C4-2B (cell line): Measurements from ENCODE around the gene CTNND1.
A peak's percentile ranks its signal among the peaks of the same experiment; 100 is the strongest.

Experiments used
- H3K27ac ChIP-seq: fragments of 450-650 bp; 2 replicates; pipeline ENCODE4 v1.5.1; 2017
- ZFX ChIP-seq: fragments of 450-650 bp; IDR thresholded peaks from 2 replicates; pipeline ENCODE4 v1.6.1; 2017
- TF ChIP-seq, protein P1 (sequence below): fragments of 450-650 bp; conservative IDR thresholded peaks from 2 replicates; pipeline ENCODE4 v1.5.1; 2017; ENCODE audit warnings: mild to moderate bottlenecking

Gene CTNND1

DNA sequence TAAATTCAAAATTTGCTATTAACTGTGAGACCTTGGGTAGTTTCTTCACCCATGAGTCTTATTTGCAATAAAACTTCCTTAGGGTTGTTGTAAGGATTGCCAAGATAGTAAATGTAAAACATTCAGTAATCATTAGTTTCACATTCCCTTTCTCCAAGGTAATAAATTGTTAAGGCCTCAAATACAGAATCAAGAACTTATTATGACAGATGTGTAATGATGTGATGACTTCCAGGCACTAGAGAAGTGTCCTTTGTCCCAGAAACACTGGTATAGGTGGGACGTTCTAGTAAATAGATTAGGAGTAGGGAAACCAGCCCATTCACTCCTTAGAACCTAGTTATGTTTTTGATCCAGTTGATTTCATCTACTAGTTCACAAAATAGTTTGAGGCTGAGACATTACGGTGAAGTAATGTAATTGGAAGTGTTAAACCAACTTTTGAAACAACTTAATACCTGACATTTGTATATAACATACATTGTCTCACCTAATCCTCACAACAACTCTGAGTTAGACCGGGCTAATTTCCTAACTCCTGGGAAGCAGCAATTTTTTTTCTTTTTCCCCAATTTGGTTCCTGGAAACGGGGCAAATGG, 25.5 kb downstream of the CTNND1 start:
- no peak for TF ChIP-seq ZFX
- TF ChIP-seq, protein P1, sequence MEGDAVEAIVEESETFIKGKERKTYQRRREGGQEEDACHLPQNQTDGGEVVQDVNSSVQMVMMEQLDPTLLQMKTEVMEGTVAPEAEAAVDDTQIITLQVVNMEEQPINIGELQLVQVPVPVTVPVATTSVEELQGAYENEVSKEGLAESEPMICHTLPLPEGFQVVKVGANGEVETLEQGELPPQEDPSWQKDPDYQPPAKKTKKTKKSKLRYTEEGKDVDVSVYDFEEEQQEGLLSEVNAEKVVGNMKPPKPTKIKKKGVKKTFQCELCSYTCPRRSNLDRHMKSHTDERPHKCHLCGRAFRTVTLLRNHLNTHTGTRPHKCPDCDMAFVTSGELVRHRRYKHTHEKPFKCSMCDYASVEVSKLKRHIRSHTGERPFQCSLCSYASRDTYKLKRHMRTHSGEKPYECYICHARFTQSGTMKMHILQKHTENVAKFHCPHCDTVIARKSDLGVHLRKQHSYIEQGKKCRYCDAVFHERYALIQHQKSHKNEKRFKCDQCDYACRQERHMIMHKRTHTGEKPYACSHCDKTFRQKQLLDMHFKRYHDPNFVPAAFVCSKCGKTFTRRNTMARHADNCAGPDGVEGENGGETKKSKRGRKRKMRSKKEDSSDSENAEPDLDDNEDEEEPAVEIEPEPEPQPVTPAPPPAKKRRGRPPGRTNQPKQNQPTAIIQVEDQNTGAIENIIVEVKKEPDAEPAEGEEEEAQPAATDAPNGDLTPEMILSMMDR: no peak
- no peak overlapping the region for H3K27ac ChIP-seq

DNA sequence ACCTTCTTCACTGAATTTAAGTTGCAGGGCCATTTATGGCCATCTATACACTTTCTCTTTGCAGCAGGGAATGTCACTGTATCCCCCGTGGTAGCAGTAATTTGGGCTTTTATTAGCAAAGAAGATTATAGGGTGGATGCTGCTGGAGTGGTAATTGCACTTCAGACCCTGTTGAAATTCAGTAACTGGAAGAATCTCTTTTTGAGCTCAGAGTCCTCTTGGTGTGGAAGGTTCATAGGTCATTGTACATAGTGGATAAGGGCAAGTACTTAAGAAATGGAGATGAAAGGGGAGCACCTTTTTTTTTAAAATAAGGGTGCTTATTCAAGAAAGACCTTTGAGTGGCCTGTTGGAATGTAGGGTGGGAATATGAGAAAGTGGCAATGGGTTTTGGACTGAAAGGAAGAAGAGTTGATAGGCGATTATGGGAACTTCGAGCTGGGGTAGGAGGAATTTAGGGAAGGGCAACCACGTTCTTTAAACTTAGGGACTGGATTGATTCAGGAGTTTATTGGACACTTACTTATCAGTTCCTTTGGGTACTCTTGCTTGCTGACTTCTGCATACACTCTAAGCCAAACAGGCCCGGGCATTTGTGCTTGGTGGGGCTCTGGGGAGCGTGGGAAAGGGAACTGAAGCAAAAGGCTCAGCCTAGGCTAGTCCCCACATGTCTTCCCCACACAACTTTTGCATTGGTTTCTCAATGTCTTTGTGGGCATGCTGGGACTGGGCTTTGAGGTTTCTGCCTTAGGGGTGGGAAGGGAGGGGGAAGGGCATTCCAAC, 26.5 kb downstream of the CTNND1 start:
- H3K27ac ChIP-seq: no peak overlapping the region
- TF ChIP-seq, protein P1: no peak
- TF ChIP-seq ZFX: no peak

DNA sequence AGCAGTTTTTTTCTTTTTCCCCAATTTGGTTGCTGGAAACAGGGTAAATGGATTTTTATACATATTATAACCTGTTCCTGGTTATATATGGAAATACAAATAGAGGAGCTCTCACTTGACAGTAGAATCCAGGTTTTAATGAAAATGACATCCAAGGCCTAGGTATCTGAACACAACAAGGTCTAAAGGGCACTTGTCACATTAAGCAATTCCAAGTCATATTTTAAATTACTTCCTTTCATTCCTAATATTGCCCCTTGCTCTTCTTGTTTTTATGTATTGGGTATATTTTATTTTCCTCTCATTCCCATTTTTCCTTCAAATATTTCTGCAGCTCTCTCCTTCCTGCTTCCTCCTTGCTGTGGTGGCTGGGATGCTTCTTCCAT, 27.1 kb downstream of the CTNND1 start:
- H3K27ac ChIP-seq: no peak overlapping the region

DNA sequence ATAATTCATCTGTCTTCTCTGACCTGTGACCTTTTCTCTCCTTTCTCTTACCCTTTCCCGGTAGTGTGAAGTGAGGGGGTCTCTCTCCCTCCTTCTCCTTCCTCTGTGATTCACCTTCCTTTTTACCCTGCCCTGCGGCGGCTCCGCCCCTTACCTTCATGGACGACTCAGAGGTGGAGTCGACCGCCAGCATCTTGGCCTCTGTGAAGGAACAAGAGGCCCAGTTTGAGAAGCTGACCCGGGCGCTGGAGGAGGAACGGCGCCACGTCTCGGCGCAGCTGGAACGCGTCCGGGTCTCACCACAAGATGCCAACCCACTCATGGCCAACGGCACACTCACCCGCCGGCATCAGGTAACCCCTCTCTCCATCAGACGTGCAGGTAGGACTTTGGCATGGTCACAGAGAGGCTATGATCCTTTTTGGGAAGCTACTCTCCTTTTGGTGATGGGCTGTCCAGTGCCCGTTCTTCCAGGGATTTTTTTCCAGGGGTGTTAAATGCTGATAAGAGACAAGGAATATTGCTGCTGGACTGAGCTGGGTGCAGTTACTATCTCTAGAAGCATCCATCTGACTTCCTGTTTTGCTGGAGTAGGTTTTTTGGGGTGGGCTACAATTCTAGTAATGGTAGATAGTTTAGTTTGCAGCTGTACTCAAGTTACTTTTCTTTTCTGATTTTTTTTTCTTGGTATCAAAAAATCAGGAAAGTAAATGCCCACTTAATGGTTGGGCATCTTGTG, 29.9 kb downstream of the CTNND1 start:
- H3K27ac ChIP-seq: no peak overlapping the region; the same call in none of the 2 replicates
- TF ChIP-seq, protein P1: no peak
- TF ChIP-seq ZFX: no peak

More for the DNA sequence above, 27.1 kb downstream of the CTNND1 start:
- no peak for TF ChIP-seq ZFX
- TF ChIP-seq, protein P1: no peak

DNA sequence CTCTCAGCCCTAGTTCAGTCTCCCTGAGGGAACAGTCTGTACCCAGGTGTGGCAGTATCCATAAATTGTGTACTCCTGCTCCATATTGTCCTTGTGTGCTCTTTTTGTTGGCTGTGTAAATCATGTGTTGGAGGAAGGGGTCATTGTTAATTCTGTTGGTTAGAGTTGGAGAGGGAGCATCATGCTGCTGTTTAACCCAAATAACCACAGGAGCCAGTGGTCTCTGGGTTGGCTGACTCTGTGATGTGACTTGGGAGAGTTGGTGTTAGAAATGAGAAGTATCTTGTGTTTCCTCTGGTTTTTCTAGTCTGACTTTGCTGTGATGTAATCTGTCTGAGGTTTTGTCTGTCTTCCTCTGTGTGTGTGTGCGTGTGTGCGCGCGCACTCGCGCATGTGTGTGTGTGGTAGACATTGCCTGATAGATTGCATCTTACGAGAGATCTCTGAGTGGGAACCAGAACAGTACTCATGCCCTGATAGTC, 30.5 kb downstream of the CTNND1 start:
- no peak for TF ChIP-seq ZFX
- TF ChIP-seq, protein P1: no peak
- H3K27ac ChIP-seq: peak overlapping the region; percentile 13

DNA sequence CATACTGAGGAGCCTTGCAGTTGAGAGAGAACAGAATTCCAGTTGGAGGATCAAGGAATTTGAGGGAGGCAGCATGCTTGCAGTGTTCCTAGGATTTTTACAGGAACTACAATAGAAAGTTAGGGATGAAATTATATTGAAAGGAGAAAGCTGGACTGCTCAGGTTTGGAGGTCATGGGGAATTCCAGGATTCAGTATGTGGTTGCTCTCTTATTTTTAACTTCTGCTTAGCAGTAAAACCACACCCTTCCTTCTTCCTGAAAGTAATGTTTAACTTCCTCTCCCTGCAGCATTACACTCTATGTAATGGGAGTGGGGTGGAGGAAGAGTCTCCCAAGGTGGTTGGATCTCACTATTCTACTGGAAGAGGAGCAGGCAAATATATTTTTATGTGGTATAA, 31.3 kb downstream of the CTNND1 start:
- H3K27ac ChIP-seq: peak overlapping the region; percentile 13
- TF ChIP-seq ZFX: no peak

DNA sequence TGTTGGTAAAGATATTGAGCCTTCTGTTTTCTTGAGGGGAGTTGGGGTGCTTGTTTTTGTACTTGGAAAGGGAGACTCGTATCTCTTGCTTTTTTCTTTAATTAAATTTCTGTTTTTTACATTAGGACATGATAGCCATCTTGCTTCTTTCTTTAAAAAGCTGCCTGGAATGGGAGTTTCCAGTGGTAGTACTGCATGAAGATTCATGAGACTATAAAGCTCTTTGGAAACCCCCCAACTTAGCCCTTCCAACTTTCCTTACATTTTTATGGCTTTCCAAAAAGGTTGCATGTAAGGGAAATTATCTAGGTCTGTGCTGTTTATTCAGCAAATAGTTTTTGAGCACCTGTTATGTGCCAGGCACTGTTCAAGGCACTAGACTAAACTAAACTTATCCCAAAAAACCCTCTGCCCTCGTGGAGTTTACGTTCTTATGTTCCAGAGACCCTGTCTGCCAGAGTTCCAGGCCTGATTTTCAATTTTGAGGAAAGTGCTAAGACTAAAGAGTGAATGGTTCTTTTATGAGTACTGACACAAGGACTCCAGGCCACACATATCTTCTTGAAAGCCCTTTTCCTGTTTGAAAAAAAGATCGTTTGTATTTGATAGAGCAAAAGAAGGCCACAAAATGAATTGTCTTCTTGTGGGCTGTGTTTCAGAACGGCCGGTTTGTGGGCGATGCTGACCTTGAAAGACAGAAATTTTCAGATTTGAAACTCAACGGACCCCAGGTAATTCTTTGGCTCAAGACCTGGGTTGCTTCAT, 31.9 kb downstream of the CTNND1 start:
- TF ChIP-seq, protein P1: no peak
- no peak for TF ChIP-seq ZFX
- H3K27ac ChIP-seq: no peak overlapping the region
